GM19372 (cell line): Measurements from ENCODE around the gene MAP3K4.
A peak's percentile ranks its signal among the peaks of the same experiment; 100 is the strongest.

ENCODE experiments used
- ATAC-seq: cut with Tn5 transposase; IDR thresholded peaks from one replicate; pipeline ENCODE4 v1.9.1; 2021; ENCODE audit warnings: mild to moderate bottlenecking, low read depth, moderate library complexity; ENCODE audit not compliant: unreplicated experiment

The MAP3K4 gene, protein sequence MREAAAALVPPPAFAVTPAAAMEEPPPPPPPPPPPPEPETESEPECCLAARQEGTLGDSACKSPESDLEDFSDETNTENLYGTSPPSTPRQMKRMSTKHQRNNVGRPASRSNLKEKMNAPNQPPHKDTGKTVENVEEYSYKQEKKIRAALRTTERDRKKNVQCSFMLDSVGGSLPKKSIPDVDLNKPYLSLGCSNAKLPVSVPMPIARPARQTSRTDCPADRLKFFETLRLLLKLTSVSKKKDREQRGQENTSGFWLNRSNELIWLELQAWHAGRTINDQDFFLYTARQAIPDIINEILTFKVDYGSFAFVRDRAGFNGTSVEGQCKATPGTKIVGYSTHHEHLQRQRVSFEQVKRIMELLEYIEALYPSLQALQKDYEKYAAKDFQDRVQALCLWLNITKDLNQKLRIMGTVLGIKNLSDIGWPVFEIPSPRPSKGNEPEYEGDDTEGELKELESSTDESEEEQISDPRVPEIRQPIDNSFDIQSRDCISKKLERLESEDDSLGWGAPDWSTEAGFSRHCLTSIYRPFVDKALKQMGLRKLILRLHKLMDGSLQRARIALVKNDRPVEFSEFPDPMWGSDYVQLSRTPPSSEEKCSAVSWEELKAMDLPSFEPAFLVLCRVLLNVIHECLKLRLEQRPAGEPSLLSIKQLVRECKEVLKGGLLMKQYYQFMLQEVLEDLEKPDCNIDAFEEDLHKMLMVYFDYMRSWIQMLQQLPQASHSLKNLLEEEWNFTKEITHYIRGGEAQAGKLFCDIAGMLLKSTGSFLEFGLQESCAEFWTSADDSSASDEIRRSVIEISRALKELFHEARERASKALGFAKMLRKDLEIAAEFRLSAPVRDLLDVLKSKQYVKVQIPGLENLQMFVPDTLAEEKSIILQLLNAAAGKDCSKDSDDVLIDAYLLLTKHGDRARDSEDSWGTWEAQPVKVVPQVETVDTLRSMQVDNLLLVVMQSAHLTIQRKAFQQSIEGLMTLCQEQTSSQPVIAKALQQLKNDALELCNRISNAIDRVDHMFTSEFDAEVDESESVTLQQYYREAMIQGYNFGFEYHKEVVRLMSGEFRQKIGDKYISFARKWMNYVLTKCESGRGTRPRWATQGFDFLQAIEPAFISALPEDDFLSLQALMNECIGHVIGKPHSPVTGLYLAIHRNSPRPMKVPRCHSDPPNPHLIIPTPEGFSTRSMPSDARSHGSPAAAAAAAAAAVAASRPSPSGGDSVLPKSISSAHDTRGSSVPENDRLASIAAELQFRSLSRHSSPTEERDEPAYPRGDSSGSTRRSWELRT (N-terminal part only)

DNA sequence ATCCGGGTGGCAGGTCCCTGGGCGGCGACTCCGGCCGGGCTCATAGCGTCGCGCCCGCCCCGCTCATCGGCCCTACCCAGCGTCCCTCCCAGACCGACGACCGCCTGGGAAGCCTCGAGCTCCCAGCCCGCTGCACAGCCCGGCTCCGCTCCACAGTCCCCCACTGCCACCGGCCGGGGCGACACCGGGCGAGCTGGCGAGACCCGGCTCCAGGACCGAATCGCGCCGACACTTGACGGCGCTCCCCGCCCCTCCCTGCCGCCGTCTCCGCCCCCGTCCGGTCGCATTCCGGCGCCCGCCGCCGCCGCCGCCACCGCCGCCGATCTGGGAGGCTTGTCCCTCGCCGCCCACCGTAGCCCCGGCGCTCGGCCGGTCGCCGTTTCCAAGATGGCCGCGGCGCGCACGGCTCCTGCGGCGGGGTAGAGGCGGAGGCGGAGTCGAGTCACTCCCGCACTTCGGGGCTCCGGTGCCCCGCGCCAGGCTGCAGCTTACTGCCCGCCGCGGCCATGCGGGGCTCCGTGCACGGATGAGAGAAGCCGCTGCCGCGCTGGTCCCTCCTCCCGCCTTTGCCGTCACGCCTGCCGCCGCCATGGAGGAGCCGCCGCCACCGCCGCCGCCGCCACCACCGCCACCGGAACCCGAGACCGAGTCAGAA is at the start of gene MAP3K4:
MAP3K4 (plus strand) TSS at position 364 of the 655 bp plus-strand sequence; CDS start at position 527, 163 bp downstream.
- ATAC-seq, result peak; percentile 68

DNA sequence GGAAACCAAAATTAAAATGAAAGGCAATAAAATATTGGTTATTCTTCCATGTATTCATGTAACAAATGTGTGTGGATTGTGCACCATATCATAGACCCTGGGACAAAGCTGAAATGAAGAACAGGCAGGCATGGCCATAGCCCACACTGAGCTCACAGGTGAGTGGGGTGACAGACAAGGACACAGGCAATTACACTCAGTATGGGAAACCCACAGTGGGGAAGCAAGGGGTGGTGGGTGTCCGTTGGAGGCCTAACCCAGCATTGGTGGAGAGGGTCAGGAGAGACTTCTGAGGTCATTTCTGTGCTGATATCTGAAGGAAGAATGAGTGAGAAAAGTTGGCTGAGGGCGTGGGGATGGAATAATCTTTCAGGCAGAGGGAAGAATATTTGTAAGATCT is 47.6 kb upstream of the MAP3K4 start:
- ATAC-seq, result no peak

GRCh38 chr6:160945516-160946177 is 45.9 kb upstream of the MAP3K4 start:
- no peak for ATAC-seq

DNA sequence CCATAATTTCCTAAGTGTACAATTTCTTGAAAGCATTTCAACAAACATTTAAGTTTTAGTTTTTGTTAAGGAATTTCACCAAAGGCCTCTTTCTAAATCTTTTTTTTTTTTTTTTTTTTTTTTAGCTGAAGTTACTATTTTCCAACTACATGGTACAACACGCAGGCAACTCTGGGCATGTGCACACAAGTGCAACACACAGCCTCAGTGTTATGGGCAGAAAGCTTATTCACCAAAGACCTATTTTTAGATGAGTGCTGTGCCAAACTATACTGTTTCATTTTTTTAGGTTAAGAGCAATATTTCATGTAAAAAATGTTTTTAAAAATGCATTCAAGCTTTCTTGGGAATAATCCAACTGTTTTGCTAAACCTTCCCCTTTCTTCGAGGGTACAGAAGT is 42.0 kb upstream of the MAP3K4 start:
- no peak for ATAC-seq

- no peak for ATAC-seq
Observed at GRCh38 chr6:160950507-160950906, 41.1 kb upstream of the MAP3K4 start.

DNA sequence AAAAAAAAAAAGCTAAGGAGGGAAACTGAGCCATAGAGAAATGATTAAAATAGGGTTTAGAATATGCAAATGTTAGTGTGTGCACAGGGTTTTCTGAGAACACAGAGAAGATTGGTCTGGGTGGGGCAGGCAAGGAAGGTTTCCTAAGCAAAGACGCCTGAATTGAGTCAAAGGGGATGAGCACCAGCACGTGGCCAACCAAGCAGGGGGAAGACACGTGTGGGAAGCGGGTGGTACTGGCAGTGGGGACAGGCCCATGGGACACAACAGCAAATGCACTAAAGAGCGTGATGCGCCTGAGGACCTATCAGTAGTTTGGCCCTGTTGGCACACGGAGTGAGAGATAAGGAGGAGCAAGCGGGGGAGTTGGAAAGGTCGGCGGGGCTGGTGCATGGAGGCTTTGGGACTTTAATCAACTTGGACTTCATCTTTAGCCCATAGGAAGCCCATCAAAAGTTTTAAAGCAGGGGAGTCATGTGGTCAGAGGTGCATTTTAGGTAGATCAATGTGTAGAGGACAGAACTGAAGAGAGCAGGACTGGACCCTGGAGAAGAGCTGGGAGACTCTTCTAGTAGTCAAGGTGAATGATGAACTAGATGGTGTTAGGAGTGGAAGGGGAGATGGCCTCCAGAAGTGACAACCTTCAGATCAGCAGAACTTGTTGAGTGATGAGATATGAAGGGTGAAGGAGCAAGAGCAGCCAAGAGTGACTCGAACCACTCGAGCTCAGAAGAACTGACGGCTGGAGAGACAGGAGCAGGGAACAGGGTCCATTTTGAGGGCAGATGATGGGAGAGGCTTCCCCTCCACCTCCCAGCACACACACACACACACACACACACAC is 40.2 kb upstream of the MAP3K4 start:
- no peak for ATAC-seq

- ATAC-seq, result no peak
Observed at GRCh38 chr6:160952633-160953281, 38.8 kb upstream of the MAP3K4 start.

DNA sequence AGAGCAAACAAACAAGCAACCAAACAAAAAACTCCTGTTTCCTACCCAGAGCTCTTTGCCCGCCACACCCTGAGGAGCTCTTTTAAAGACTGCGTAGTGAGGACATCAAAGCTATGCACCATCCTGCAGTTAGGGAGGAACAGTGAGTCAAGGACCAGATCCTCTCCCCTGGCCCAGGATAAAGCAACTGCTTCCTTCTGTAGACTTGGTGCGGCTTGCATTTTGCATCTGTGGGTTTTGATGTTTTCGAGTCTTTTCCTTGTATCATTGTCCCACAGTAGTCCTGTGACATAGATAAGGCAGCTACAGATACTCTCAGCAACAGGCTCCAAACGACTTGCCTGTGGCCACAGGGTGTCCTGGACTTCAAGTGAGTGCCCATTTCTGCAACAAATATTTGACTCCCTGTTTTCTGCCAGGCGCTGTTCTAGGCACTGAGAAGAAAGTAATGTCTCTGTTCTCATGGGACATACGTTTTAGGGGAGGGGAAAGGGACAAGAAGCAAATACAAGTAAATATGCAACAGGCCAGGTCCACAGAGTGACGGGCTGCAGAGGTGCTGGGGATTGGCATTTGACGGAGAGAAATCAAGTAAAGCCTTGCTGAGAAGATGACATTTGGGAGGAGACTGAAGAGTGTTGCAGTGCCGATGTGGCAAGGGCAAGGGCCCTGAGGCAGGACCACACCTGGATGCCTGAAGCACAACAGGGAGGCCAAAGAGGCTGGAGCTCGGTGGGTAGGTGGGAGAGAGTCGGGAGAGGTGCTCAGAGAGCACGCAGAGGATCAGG is 35.9 kb upstream of the MAP3K4 start:
- no peak for ATAC-seq

GRCh38 chr6:160956300-160957035 is 35.1 kb upstream of the MAP3K4 start:
- no peak for ATAC-seq

- ATAC-seq, result no peak
Observed at GRCh38 chr6:160959726-160960435, 31.7 kb upstream of the MAP3K4 start.

DNA sequence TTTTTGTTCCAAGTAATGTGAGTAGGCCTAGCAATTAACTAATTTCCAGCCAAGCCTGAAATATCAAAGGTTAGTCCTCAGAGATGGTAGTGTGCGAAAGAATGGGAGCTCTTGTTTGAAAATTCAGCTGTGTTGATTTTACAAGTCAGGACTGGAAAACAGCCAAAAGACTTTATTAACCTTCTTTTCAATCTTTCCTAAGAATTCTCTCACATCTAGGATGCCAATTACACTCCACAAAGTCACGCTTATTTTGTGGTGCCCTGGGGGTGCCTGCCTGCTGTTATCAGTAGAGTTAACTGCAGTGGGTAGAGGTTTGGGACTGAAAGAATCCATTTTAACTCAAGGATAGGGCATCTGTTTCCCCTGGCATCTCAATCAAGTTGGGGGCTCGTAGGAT is 30.7 kb upstream of the MAP3K4 start:
- no peak for ATAC-seq

DNA sequence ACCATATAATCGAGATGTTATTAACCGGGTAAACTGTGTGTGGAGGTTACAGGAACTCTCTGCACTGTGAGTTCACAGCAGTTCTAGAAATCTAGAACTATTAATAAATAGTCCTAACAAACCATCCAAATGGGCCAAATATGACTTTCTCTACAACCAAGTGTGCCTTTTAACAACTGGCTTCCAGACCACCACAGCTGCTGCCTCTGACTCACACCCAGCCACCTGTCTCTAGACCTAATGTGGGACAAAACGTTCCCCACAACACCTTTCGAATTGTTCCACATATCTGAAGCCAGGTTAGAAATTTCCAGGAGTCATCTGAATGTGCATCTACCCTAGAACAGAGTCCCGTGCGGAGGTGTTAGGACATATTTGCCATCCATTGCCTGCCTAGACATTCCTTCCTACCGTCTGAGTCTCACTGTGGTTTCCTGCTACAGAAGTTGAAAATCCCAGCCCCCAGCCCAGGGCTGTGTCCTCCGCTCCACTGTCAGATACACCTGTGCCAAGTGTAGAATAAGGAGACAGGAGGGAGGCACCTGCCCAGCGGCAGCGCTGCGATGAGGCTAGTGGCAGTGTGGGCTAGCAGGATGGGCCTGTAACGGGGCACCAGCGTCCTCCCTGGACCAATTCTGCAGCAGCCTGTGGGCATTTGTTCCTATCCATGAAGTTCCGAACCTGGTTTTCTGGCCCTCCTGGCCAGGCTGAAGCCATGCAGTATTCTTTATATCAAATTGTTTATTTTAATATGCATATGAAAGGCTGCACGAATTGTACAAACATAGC is 28.5 kb upstream of the MAP3K4 start:
- no peak for ATAC-seq

DNA sequence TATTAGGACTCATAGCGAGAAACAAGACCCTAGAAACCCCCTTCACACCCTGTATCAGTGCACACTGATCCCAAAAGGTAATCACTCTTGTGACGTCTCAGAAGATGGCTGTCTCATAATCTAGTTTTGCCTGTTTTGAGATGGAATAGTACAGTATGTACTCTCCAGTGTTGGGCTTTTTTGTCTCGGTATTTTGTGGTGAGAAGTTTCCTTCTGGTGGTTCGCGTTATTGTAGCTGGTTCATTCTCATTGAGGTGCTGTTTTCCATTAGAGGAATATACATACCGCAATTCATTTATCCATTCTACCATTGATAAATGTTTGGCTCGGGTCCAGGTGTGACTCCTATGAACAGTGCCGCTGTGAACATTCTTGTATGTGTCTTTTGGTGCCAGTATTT is 27.9 kb upstream of the MAP3K4 start:
- ATAC-seq, result no peak

DNA sequence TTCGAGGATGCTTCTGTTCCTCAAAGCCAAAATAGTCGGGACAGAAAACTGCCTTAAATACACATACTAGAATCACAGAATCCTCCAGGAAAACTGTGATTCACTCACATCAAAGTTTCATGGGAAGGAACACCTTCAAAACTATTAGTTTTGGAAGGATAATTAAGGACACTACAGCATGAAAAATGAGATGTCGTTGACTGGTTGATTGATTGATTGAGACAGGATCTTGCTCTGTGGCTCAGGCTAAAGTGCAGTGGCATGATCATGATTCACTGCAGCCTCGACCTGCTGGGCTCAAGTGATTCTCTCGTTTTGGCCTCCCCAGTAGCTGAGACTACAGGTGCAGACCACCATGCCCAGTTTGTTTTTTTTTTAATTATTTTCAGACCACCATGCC is 25.7 kb upstream of the MAP3K4 start:
- no peak for ATAC-seq

DNA sequence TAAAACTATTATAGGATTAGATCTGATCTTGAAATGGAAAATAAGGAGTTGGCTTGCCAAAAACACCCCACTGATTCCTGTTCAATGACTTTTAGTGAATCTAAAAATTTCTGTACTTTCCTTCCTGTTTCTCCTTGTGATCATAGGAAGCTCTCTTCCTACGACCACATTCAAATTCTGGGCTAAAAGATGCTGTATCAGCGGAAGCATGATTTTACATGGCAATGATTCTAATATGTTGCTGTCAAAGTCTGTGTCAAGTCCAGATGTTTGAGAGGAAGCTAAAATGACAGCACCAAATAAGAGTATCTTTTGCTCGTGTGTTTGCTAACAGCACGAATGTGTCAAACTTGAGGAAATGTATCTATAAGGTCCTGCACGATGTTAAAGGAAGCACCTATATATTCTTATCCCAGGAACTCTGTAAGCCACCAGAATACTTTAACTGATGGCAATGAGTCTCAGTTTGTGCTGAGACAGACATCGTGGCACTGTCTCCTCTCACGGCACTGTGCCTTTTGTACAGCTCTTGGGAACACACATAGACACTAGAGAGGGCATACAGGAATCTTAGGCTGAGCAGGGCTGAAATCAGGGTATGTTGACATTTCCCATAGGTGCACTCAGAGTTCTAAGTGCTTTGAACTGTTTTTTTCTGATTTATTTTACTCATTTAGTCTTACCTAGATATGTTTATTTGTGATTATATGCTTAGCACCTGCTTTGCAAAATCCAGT is 24.9 kb upstream of the MAP3K4 start:
- ATAC-seq, result no peak
